Measurements from ENCODE around the gene FGD2. TPM values are rescaled to one million over a fixed set of nuclear protein-coding genes. Genes with fewer than 3 reads are reported as not detected.

FGD2 gene
- total and polyA plus RNA-seq, 10 donors: 63.4 to 426 (median 270) TPM

DNA sequence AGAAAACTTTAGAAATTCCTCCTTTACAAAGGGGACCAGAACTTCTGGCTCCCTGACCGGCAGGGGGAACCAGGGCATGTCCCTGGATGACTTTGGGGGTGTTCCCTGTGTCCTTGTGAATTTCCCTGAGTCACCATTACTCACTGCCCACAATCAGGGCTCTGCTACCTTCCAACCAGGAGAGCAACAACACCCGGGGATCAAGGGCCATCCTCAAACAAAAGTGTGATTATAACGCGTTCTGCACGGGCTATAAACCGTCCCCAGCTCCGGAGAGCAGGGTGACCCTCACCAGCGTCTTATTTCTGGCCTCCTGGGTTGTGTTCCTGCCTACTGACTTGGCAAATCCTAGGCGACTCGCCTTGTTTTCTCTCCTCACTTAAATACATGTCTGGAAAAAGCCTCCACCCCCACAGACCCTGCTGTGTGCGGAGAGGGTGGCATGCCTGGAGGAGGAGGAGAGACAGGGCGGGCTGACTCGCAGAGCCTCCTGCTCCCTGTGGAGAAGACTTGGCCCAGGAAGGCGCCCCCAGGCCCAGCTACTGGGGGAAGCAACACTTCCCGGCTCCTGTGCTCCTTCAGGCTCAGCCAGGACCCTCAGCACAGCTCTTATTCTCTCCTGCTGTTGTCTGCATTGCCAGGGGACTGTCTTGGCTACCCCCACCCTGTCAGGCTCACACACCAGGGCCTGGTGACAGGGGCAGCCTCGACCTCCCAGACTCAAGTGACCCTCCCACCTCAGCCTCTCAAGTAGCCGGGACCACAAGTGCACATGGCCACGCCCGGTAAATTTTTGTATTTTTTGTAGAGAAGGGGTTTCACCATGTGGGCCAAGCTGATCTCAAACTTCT lies 54.1 kb downstream of the FGD2 start:
- H3K9me3 ChIP-seq: no peaks in the 10 kb centered on the region
- peak overlapping the region in 7 of 8 donors; percentile 3 to 73 (median 52) for H3K27ac ChIP-seq
- intact Hi-C loops (cut with DNase I; ENCODE audit: low total_unique reads): no loop called here
- DNase-seq: peak; percentile 66
- no peak for TF ChIP-seq POLR2A (IDR thresholded peaks at IDR 0.05)
- peak in 2 of 3 donors; percentile 21 to 32 for TF ChIP-seq POLR2AphosphoS5 (IDR thresholded peaks at IDR 0.05)
- TF ChIP-seq, protein P1, sequence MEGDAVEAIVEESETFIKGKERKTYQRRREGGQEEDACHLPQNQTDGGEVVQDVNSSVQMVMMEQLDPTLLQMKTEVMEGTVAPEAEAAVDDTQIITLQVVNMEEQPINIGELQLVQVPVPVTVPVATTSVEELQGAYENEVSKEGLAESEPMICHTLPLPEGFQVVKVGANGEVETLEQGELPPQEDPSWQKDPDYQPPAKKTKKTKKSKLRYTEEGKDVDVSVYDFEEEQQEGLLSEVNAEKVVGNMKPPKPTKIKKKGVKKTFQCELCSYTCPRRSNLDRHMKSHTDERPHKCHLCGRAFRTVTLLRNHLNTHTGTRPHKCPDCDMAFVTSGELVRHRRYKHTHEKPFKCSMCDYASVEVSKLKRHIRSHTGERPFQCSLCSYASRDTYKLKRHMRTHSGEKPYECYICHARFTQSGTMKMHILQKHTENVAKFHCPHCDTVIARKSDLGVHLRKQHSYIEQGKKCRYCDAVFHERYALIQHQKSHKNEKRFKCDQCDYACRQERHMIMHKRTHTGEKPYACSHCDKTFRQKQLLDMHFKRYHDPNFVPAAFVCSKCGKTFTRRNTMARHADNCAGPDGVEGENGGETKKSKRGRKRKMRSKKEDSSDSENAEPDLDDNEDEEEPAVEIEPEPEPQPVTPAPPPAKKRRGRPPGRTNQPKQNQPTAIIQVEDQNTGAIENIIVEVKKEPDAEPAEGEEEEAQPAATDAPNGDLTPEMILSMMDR (IDR thresholded peaks at IDR 0.05 in 8 of 11, conservative IDR thresholded peaks at IDR 0.05 in 3 of 11): peak in 3 of 11 experiments; percentile 10 to 32 (median 16)
- WGBS, 5 donors: 62 to 79% (median 68%) methylated on average over 16 to 19 of the region's 19 CpGs
- no peaks in the 10 kb centered on the region for H3K27me3 ChIP-seq (replicated peaks in 1 of 7)
- no peak overlapping the region for H3K4me3 ChIP-seq
- H3K4me1 ChIP-seq: peaks cover 0 to 38% (median 22%) of the 10 kb centered on the region in 6 donors
- H3K36me3 ChIP-seq: no peaks in the 10 kb centered on the region

DNA sequence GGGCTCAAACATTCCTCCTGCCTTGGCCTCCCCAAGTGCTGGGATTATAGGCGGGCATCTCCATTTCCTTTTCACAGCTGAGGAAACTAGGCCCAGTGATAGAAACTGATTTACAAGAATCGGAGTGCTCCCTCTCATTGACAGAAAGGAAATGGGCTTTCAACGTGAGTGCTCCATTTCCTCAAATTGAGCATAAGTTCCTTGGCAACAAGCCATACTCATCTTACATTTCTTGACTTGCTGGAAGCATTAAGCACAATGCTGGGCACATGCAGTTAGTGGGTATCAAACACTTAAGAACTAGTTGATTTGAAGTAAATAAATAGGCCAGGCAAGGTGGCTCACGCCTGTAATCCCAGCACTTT lies 54.7 kb downstream of the FGD2 start:
- intact Hi-C loops (cut with DNase I; ENCODE audit: low total_unique reads): no loop called here
- no peak for TF ChIP-seq POLR2A (IDR thresholded peaks at IDR 0.05)
- TF ChIP-seq, protein P1 (IDR thresholded peaks at IDR 0.05 in 8 of 11, conservative IDR thresholded peaks at IDR 0.05 in 3 of 11): no peak
- TF ChIP-seq POLR2AphosphoS5 (IDR thresholded peaks at IDR 0.05): no peak
- 33 to 54% (median 46%) methylated on average over 4 of the region's 4 CpGs for WGBS, 5 donors
- DNase-seq: no peak
- no peaks in the 10 kb centered on the region for H3K27me3 ChIP-seq (replicated peaks in 1 of 7)
- H3K27ac ChIP-seq: peak overlapping the region in 7 of 8 donors; percentile 3 to 73 (median 52)
- no peaks in the 10 kb centered on the region for H3K36me3 ChIP-seq
- no peaks in the 10 kb centered on the region for H3K9me3 ChIP-seq
- no peak overlapping the region for H3K4me3 ChIP-seq
- H3K4me1 ChIP-seq: peaks cover 0 to 38% (median 22%) of the 10 kb centered on the region in 6 donors

DNA sequence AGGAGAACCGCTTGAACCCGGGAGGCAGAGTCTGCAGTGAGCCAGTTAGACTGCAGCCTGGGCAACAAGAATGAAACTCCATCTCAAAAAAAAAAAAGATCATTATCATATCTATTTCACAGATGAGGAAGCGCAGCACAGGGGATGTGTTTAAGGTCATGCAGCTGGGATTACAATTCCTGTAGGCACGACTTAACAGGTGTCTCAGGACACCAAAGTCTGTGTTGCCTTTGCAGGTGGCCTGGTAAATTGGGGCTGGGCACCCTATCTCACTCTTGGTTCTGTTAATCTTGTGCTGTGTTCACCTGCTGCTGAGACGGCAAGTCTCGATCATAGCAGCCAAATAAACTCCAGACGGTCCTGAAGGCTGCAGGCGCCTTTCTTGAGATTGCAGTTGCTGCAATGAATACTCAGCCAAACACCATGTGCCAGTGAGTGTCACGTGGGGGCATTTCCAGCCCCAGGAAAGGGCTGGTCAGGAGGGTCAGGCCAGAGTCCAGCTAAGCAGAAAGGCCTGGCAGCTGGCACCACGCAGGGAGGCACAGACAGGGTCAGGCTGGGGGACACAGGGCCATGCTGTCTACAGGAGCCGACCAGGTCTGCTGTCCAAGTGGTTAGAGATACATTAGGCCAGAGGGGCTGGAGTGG lies 55.8 kb downstream of the FGD2 start:
- Histone ChIP-seq H3K27ac (peak overlapping the region in 4 of 8 donors; percentile 22 to 73 (median 38)), H3K36me3 (no peaks in the 10 kb centered on the region), H3K9me3 (no peaks in the 10 kb centered on the region), H3K4me3 (no peak overlapping the region), H3K4me1 (peaks cover 0 to 34% (median 22%) of the 10 kb centered on the region in 6 donors), H3K27me3 (replicated peaks in 1 of 7) (no peaks in the 10 kb centered on the region)
- peak; percentile 71 for DNase-seq
- TF ChIP-seq POLR2AphosphoS5 (IDR thresholded peaks at IDR 0.05): peak in 1 of 3 donors; percentile 43
- TF ChIP-seq, protein P1 (IDR thresholded peaks at IDR 0.05 in 8 of 11, conservative IDR thresholded peaks at IDR 0.05 in 3 of 11): no peak
- WGBS, 5 donors: 69 to 75% (median 74%) methylated on average over 9 to 11 of the region's 11 CpGs
- intact Hi-C loops (cut with DNase I; ENCODE audit: low total_unique reads): no loop called here

DNA sequence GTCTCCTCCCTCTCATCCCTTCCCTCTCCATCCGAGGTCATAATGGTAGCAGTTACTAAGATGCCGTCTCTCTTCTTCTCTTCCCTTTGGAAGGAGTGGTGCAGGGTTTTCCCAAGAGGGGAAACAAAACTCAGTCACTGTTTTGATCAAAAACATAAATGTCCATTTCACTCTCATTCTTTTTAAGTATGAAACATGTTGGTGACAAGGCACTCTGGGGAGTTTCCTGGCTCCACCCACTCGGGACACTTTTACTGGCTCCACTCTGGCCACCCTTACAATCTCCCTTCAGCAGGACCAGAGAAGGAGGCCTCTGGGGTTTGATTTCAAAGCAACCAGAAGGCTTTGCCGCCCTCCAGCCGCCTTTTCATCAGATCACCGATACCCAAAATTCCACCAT lies 57.0 kb downstream of the FGD2 start:
- 75 to 93% (median 83%) methylated on average over 6 of the region's 6 CpGs for WGBS, 5 donors
- H3K27me3 ChIP-seq (replicated peaks in 1 of 7): no peaks in the 10 kb centered on the region
- intact Hi-C loops (cut with DNase I; ENCODE audit: low total_unique reads): no loop called here
- H3K27ac ChIP-seq: peak overlapping the region in 4 of 8 donors; percentile 32 to 73 (median 40)
- H3K36me3 ChIP-seq: no peaks in the 10 kb centered on the region
- no peaks in the 10 kb centered on the region for H3K9me3 ChIP-seq
- peak; percentile 22 for DNase-seq
- H3K4me3 ChIP-seq: no peak overlapping the region
- H3K4me1 ChIP-seq: peaks cover 0 to 34% (median 22%) of the 10 kb centered on the region in 6 donors
- TF ChIP-seq, protein P1 (IDR thresholded peaks at IDR 0.05 in 8 of 11, conservative IDR thresholded peaks at IDR 0.05 in 3 of 11): no peak
- TF ChIP-seq POLR2AphosphoS5 (IDR thresholded peaks at IDR 0.05) (no peak), POLR2A (IDR thresholded peaks at IDR 0.05) (no peak)
